WI38 (cell line): Measurements from ENCODE around the gene GNG13.

Experiments
- H3K4me3 ChIP-seq: 2 replicates; pipeline ENCODE4 v1.5.1; 2011; ENCODE audit warnings: low read depth, mild to moderate bottlenecking, control low read depth, low read length
- TF ChIP-seq, protein P1 (sequence below): IDR thresholded peaks from 2 replicates; pipeline ENCODE4 v1.5.1; 2012; ENCODE audit warnings: low read depth, mild to moderate bottlenecking, control low read depth, low read length

GNG13 gene, protein sequence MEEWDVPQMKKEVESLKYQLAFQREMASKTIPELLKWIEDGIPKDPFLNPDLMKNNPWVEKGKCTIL

DNA sequence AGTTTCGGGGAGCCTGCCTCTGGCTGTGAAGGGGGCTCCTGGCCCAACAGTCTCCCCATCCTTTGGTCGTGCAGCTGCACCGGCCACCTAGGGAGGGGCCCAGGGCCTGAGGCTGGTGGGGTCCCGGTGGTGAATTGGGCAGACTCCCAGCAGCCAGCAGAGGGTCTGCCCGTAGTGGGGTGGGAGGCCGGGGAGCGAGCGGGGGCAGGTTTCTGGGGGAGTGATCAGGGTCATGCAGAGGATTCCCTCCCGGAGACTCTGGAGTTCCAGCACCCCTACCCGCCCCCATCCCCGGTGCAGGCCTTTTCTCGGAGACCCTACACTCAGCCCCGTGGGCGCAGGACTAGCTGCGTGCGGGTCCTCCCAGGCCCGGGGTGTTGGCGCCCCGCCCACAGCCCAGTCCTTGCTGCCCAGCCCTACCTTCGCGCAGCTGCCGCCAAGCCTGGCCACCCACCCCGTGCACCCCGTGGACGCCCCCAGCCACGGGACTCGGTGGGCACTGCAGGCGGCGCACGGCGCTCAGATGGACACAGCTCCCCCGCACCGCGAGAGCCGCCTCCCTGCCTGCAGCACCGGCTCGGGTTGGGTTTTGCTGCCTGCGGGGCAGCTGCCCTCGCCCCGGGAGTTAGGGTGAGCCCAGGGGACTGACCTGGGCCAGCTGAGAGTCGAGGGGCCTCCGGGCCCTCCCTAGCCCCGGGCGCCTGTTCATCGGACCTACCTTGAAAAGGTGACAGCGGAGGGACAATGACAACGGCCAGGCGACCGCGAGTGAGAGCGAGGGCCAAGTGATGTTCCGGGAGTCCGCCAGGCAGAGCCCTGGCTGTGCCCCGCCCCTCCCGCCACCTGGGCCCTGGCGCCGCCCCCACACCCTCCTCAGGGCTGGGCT, at the start of gene GNG13:
Gene GNG13 (minus strand): TSS at position 787 of the 886 bp plus-strand sequence. CDS start 1,657 bp downstream, outside the sequence.
- TF ChIP-seq, protein P1, sequence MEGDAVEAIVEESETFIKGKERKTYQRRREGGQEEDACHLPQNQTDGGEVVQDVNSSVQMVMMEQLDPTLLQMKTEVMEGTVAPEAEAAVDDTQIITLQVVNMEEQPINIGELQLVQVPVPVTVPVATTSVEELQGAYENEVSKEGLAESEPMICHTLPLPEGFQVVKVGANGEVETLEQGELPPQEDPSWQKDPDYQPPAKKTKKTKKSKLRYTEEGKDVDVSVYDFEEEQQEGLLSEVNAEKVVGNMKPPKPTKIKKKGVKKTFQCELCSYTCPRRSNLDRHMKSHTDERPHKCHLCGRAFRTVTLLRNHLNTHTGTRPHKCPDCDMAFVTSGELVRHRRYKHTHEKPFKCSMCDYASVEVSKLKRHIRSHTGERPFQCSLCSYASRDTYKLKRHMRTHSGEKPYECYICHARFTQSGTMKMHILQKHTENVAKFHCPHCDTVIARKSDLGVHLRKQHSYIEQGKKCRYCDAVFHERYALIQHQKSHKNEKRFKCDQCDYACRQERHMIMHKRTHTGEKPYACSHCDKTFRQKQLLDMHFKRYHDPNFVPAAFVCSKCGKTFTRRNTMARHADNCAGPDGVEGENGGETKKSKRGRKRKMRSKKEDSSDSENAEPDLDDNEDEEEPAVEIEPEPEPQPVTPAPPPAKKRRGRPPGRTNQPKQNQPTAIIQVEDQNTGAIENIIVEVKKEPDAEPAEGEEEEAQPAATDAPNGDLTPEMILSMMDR = no peak
- no peak within 1 kb of the TSS for H3K4me3 ChIP-seq

- TF ChIP-seq, protein P1 = no peak
- no peak overlapping the region for H3K4me3 ChIP-seq
Measured at GRCh38 chr16:848510-849253, 48.1 kb upstream of the GNG13 start.

- TF ChIP-seq, protein P1 = no peak
Measured at GRCh38 chr16:847681-848445, 47.3 kb upstream of the GNG13 start.

GRCh38 chr16:847151-847550, 46.6 kb upstream of the GNG13 start:
- TF ChIP-seq, protein P1 = no peak
- no peak overlapping the region for H3K4me3 ChIP-seq

More at GRCh38 chr16:847681-848445, 47.3 kb upstream of the GNG13 start:
- H3K4me3 ChIP-seq = no peak overlapping the region

DNA sequence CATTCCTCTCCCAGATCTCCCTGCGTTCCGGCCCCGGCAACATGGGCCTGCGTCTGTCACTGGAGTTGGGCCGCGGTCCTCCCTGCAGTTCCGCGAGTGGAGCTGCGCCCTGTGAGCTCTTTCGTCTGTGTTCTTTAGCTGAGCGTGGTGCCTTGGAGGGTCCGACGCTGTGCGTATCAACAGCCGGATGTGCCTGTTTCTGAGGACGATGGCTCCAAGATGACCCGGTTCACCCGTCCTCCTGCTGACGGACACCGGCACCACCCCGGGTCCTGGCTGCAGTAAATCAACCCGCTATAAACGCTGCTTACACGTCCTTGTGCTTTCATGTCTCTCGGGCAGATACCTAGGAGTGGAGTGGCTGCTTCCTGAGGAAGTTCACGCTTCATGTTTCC, 44.8 kb upstream of the GNG13 start:
- H3K4me3 ChIP-seq = no peak overlapping the region
- TF ChIP-seq, protein P1 = no peak

DNA sequence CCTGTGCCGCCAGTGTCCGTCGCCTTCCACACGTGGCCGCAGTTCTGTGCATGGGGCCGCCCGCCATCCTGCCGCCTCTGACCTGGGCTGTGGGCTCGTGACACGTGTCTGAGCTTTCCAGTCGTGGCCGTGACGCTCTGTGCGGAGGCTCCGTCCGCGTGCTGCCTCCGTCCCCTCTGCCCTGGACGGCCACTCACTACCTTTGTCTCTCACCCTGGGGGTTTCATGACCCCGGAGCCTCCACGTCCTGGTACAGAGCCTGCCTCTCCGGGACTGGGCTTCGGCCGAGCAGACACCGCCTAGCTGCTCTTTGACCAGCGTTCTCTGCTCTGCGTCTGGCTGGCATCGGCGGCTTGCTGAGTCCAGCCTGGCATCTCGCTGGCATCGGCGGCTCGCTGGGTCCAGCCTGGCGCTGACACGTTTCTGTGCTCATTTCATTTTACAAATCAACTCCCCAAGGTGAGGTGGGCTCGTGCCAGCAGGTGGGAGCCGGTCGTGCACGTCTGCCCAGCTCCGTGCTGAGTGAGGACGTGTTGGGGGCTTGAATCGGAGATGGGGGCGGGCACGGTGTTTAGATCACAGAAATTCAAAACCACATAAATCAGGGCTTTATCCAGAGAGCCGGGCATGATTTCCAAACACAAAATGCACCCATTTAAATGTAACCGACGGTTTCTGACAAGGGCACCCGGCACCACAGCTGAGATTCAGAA, 44.3 kb upstream of the GNG13 start:
- TF ChIP-seq, protein P1 = no peak
- H3K4me3 ChIP-seq = no peak overlapping the region
